Measurements from ENCODE around the gene ACSL1.

ACSL1 gene, protein sequence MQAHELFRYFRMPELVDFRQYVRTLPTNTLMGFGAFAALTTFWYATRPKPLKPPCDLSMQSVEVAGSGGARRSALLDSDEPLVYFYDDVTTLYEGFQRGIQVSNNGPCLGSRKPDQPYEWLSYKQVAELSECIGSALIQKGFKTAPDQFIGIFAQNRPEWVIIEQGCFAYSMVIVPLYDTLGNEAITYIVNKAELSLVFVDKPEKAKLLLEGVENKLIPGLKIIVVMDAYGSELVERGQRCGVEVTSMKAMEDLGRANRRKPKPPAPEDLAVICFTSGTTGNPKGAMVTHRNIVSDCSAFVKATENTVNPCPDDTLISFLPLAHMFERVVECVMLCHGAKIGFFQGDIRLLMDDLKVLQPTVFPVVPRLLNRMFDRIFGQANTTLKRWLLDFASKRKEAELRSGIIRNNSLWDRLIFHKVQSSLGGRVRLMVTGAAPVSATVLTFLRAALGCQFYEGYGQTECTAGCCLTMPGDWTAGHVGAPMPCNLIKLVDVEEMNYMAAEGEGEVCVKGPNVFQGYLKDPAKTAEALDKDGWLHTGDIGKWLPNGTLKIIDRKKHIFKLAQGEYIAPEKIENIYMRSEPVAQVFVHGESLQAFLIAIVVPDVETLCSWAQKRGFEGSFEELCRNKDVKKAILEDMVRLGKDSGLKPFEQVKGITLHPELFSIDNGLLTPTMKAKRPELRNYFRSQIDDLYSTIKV

DNA sequence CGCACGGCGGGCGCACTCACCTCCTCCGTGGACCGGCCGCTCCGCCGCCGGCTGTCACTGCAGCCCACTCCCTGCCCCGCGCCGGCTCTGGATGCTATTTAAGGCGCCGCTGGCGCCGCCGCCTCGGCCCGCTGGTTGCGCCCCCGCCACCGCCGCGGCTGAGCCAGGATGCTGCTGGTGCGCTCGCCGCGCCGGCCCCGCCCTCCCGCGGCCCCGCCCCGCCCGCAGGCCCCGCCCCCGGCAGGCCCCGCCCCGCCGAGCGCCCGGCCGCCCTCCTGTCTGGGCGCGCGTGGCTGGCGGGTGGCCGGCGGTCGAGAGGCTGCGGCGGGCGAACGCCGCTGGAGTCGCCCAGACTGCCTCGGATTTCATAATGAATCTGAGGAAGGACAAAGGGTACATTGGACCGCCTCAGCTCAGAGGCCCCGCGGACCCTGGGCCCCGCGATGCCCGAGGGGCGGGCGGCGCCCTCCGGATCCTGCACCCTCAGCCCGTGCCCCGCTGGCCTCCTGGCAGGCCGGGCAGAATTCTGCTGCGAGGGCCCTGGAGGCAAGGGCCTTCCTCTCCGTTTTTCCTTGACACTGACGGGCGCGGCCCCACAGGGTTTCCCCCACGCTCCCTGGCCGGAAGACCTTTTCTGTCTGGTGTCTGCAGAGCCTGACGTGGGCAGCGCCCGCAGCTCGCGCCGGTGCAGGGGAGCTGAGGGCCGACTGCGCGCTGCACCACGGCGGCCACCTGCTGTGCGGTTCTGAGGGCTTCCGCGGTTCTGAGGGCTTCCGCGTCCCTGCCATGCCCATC lies at the start of gene ACSL1:
ACSL1 (minus strand) TSS at position 73 of the 795 bp plus-strand sequence. CDS start 22,454 bp downstream, outside the sequence.
- peak; percentile 81 for DNase-seq

DNA sequence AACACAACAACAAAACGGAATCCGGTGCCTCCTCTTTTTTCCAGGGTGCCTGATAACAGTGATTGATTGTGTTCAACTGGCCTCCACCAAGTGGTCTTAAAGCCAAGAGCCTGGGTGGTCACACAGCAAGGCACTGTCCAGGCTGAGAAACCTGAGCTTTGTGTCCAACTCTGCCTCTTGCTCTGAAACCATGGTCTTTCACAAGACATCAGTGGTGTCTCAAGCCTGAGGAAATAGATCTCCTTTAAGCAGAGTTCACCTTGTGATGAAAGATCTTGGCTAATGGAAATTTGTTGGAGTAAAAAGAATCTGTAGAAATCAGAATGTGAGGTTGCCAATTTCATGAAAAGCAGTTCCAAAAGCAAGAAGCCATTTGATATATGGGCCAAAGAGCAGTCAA lies 47.3 kb upstream of the ACSL1 start:
- DNase-seq = no peak

DNA sequence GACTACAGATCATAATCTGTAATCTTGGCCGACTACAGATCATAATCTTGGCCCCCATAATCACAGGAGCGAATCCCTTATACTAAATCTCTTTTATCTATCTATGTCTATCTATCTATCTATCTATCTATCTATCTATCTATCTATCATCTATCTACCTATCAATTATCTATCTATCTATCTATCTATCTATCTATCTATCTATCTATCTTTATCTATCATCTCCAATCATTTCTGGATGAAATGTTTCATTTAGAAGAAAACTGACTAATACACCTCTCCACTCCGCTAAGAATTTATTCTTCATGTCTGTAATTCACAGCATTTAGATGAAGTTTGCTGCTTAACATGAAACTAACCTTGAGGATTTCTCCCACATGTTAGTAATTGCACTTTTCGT lies 45.0 kb upstream of the ACSL1 start:
- no peak for DNase-seq

DNA sequence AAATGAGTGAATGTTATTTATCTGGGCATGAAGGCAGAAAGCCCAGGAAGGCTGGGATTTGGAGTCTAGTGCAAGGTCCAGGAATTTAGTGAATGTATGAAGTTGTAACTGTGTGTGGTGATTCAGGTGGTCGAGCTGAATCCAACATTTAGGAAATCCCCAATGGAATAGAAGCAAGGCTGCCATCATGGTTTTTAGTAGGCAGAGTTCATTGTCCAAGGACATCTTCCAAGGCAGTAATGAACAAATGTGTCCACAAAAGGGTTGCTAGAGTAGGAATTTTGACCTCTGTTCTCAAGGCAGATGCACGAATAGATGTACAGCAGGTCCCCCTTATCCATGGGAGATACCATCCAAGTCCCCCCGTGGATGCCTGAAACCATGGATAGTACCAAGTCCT lies 42.9 kb upstream of the ACSL1 start:
- no peak for DNase-seq

DNA sequence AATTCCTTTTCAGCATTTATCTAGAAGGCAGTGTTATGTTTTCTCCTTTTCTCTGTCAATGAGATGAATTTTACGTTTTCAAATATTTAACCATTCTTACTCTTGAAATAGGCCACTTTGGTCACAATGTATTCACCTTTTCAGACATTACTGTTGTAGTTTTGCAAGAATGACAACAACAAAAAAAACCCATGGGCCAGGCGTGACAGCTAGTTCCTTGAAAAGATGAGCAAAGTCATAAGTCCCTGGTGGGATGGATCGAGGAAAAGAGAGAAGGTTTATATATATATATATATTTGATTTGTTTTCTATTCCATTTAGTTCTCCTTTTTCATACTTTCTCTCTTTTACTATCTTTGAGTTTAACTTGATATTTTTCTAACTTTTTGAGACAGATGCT lies 38.1 kb upstream of the ACSL1 start:
- DNase-seq = no peak

DNA sequence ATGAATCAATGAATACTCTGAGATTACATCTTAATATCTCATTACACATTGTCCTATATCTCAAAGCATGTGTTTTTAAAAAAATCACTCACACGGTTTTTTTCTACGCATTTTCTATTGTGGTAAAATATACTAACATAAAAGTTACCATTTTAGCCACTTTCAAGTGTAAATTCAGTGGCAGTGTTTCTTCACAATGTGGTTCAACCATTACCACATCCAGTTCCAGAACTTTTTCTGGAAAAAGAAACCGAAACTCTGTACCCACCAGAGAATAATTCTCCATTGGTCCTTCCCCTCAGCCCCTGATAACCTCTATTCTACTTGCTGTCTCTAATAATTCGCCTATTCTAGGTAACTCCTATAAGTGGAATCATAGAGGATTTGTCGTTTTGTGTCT lies 35.3 kb upstream of the ACSL1 start:
- peak; percentile 25 for DNase-seq

DNA sequence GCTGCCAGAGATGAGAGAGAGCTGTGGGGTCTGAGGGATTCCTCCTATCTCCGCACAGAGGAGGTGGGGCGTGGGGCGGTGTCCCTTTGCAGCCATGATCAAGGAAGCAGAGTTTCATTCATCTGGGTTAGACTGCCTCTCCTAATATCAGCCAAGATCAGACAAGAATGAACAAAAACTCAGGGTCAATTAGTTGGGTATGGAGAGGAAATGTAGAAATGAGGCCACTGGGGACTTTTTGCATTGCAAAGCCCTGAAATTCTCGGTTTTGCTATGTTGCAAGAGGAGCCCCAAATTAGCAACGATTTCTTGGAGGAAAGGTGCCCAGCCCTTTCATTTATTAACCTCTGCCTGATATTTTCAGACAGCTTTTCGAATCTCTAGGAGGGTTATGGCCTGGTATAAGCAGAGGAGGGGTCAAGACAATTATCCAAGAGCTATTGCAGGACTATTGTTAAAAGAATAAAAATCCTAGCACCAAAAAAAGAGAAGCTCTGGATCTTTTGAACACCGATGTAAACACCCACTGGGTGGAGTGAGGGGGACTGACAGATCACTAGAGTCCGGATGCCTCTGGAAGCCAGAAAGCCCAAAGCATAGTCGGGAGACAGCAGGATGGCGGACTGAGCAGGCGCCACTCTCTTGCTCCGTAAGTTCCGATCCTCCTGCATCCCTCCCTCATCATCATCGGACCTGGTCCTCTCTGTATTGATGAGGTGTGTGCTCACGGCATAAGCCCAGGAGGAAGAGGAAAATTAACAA lies 34.4 kb upstream of the ACSL1 start:
- DNase-seq = peak; percentile 45

DNA sequence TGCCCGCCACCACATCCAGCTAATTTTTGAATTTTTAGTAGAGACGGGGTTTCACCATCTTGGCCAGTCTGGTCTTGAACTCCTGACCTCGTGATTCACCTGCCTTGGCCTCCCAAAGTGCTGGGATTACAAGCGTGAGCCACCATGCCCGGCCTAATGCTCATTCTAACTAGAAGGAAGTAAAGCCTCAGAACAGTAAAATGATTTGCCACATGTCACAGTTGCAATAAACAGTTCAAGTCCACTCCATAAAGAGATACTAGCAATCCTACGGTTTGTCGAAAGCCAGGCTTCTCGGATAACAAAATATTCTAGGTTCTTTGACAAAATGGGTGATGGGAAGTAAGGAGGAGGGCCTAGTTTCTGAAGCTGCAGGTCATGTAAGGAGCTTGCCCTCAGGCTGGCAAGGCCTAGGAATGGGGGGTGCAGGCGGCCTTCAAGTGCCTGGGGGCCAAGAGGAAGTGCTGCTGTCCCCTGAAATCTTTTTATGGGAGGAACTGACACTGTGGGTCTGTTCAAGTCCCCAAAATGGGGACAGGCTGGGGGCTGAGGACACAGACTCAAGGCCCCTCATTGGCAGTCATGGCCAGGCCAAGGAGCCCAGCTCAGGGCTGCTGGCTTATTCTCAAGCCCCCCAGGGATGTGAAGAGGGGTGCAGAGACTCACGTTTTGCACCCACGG lies 31.8 kb upstream of the ACSL1 start:
- no peak for DNase-seq

DNA sequence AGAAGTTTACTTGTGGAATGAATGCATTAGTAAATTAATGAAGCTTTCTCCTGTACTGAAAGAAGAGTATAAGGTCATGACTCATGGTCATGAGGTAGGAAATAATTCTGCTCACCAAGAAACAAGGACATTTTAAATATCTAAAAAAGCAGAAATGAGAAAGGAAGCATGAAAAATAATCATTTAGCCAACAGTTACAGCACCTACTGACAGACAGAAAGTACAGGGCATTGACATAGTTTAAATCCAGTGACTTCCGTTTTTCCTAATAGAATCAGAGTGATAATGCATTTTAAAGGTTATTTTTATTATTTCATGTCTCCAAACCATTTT lies 30.5 kb upstream of the ACSL1 start:
- no peak for DNase-seq

DNA sequence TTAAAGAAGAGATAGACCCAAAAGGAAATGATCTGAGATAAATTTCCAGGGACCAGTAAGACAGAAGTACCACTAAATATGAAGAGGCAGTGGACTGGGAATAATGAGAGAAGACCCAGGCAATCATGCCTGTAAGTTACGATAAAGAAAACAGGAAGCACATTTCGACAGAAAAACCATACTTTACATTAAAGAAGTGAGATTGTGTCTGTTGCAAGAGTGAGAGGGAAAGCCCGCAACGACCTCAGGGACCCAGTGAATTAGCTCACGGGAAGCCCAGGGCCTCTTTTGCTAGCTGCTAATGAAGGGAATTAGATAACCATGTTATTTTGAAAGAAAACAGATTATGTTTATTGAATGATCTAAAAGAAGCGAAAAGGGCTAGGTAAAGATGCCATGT lies 28.9 kb upstream of the ACSL1 start:
- peak; percentile 37 for DNase-seq

DNA sequence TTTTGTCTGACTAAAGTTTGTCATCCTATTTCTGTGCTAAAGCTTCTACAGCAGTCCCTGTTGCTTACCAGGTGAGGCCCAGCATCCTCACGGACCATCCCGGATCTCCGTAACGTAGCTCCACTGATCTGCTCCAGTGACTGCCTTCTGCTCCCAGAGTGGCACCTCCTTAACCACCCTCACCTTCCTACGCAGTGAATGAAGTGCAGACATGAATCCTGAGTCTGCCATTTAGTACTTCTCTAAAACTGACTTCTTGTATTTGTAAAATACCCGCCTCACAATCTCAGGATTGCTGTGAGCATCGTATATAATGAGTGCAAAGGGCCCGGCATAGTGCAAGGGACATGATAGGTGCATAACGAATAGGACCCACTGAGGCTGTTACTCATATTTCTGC lies 27.7 kb upstream of the ACSL1 start:
- DNase-seq = no peak

DNA sequence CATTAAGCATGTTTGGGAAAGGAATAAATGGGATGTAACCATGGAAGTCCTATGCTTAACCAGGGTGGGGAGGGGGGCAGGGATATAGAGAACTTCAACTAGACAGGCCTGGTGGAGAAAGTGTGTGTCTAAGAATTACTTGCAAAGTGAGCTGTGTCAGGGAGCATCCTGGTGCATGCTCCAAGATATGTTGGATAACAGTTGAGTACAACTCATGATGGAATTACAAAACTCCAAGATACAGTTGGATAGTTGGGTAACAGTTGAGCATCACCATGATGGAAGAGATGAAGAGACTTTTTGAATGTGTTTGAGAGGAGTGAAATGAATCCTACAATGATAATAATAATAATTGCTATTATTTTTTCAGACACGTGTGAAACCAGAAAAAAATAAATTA lies 26.1 kb upstream of the ACSL1 start:
- no peak for DNase-seq

DNA sequence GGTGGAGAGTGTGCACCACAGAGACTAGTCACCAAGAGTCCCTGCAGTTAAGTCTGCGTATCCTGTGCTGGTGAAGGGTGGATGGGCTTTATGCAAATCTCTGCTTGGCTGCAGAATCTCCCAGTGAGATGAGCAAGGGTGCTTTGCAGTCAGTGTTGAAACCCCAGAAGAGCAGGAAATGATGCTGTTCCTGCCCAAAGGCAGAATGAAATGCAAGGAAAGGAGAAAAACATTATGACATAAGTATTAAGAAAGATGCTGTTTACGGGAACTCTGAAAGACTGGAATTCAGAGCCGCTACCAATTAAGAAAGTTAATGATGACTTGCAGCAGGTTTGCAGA lies 25.4 kb upstream of the ACSL1 start:
- DNase-seq = peak; percentile 73

DNA sequence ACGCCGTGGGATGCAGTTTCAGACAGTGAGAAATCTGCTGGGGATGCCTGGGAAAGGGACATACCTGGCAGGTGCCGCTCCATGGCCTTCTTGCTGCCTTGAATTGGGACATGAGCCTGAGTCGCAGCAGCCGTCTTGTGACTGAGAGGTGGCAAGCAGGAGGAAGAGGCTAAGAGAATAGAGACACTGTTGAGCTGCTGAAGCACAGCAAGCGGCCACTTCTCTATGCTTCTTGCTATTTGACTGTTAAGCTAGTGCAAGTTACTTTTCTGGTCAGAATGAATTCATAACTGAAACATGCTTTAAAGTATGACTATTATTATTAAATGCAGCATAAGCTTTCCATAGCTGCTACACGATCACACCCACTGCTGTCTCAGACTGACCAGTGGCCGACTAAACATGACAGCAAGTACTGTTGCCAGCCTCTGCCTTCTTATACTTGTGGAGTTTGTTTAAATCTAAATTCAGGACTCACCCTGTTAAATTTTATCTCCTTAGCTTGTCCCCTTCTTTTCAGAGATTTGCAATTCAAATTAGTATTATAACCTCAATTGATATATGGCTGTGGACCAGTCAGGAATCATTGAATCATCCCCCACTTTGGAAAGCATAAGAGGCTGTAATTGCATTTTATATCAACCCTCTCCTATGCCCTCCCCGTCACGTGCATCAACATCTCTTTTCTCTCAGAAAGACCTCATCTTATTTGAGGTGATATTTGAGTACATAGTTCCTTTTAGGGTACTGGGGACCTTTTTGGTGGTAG lies 24.8 kb upstream of the ACSL1 start:
- DNase-seq = peak; percentile 50

DNA sequence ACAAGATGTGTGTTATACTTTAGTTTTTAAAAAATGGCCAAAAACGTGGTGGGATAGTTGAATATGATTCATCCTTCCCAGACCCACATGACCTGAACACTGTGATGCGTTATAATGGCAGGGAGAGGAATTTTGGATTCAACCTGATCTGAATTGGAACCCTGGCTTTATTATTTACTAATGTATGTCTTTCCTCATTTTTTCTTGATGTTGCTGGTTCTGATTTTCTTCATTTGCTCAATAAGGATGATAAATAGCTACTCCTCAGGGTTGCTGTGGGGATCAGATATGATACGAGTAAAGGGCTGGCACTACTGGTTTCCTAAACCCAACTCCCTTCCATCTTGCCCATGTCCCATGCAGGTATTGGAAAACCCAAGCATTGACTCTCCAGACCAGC lies 24.2 kb upstream of the ACSL1 start:
- DNase-seq = no peak

DNA sequence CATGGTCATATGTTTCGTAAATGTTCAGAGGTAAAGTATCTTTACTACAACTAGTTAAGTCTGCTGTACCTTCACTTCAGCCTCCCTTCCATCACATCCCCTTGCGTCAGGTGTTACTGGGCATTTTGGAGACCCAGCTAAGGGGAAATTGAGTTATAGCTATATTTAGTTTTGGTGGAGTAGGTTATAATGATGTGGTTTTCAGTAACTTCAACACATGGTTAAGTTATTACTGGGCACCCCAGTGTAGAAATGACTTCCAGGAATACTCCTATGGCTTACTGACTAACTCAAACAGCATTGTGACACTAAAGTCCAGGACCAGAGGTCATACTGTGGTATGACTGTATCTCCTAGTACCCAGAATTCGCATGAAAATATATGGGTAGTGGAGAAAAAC lies 23.4 kb upstream of the ACSL1 start:
- peak; percentile 77 for DNase-seq

DNA sequence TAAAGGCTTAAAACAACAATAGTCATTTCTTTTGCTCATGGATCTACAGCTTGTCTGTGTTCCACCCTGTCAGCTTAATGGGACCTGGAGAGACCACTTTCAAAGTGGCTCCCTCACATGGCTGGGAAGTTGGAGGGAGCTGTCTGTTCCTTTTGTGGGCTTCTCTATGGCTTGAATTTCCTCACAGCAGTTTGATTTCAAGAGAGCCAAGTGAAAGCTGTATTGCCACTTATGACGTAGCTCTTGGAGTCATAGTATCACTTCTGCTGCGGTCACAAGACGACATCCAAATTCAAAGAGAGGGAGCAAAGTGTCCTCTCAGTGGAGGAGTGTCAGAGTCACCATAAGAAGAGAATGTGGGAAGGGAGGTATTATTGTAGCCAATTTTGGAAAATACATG lies 22.7 kb upstream of the ACSL1 start:
- DNase-seq = peak; percentile 72

DNA sequence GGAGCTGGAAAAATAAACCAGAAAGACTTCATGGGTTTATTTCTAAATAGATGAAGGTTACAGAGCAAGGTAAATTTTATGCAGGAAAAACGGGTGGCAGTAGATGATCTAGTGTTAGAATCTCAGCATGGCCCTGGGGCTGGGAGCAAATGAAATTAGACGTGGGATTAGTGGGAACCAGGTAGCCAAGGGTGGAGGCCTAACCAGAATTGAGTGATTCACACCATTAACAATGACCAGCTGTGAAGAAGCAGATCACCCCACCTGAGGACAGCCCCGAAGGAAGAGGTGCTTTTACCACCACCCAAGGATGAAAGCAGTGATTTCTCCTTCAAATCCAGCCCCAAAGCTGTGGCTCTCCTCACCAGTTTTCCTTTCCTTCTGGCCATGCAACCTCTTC lies 20.8 kb upstream of the ACSL1 start:
- no peak for DNase-seq

DNA sequence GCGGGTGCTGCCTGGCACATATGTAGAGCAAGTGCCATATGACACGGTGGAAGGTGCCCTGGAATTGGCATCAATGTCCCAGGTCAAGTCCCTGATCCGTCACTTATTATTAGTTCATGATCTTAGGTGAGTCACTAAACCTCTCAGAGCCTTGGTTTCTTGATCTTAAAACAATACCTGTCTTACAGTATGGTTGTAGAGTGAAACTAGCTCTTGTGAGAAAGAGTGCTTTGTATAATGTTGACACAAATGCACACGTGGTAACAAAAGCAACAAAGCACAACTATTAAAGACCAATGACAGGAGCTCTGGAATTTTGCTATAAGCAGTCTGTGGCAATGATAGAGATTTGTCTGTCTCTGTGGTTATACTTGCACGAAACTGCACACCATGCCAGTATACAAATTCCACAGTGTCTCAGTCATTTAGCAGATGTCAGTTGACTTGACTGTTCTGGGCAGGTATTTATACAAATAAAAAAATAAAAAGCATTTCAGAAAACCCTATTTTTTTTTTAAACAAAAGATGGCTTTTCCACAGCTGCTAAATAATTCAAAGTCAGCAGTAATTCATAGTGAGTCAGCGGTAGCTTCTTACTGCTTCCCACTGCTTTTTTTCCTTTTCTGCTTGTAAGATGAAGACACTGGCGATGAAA lies 19.7 kb upstream of the ACSL1 start:
- DNase-seq = no peak

DNA sequence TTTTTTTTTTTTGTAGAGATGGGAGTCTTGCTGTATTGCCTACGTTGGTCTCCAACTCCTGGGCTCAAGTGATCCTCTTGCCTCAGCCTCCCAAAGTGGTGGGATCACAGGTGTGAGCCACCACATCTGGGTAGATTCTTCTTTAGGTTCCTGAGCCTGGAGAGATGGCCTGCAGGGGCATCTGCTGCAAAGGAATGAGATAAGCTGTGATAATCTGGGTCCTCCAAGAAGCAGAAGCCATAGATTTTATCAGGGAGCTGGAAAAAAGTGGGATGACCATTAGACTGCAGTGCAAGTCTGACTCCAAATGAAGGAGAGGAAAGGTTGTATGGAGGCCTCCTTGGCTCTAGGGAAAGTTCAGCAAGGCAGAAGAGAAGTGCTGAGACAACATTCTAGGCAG lies 19.0 kb upstream of the ACSL1 start:
- DNase-seq = no peak

DNA sequence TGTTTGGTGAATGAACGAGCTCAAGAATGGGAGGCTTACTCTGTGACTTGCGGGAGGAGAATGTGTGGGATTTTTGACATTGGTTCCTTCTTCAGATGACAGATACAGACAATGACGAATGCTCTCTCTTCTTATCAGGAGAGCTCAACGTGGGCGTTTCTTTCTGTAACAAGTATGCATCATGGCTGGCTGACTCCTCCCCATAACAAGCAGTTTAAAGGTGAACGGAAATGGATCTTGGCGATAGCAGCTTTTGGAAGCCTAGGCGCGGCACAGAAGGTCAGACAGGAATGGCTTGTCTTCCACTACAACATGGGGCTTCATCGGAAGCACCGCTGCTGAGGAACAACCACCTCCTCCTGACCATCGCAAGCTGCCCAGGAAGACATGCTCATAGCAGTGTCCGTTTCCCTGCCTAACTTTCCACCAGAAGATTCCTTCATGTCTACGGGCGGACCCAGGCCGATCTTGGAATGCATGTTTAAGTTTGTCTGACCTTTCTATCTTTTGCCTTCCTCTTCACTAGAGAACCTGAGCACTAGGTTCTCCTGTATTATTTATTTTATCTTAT lies 18.3 kb upstream of the ACSL1 start:
- DNase-seq = no peak
